HL-60 (cell line): Measurements from ENCODE around the gene OR4A16.

Source experiments
- DNase-seq, 2 experiments: peaks; one replicate each; pipeline ENCODE4 v3.0.0-alpha.2; 2010 to 2020; ENCODE audit warnings: low read depth in 1 of 2, low spot score in 1 of 2
- H3K27ac ChIP-seq: fragments of 250-450 bp; sonication (Bioruptor Pico); replicated peaks from 2 replicates; pipeline ENCODE4 v1.5.1; 2020; ENCODE audit warnings: mild to moderate bottlenecking, moderate library complexity
- H3K27me3 ChIP-seq: fragments of 250-450 bp; sonication (Bioruptor Pico); 2 replicates; pipeline ENCODE4 v1.5.1; 2021; ENCODE audit warnings: mild to moderate bottlenecking, moderate library complexity; ENCODE audit not compliant: insufficient read depth, poor library complexity, severe bottlenecking
- H3K4me3 ChIP-seq: replicated peaks from 2 replicates; pipeline ENCODE4 v1.5.1; 2011; ENCODE audit warnings: mild to moderate bottlenecking, control low read depth, low read length; ENCODE audit not compliant: insufficient read depth
- GABPA ChIP-seq: IDR thresholded peaks from 2 replicates; pipeline ENCODE4 v1.6.1; 2012; ENCODE audit warnings: low read depth
- POLR2AphosphoS5 ChIP-seq: IDR thresholded peaks from 2 replicates; pipeline ENCODE4 v1.6.1; 2012; ENCODE audit warnings: low read depth
- SPI1 ChIP-seq: IDR thresholded peaks from 2 replicates; pipeline ENCODE4 v1.6.1; 2012; ENCODE audit warnings: low read depth, mild to moderate bottlenecking, borderline replicate concordance
- long read RNA-seq: library from polyadenylated mRNA; unstranded; transcript quantifications from one replicate; pipeline ENCODE4 v2.0.0, GENCODE V29; 2020
- TF ChIP-seq, protein P1 (sequence below): IDR thresholded peaks from one replicate; pipeline ENCODE4 v1.5.1; 2011; ENCODE audit warnings: low read length, control low read depth, inconsistent platforms; ENCODE audit not compliant: insufficient read depth
- TF ChIP-seq, protein P2 (sequence below): IDR thresholded peaks from 2 replicates; pipeline ENCODE4 v1.6.1; 2012; ENCODE audit warnings: low read depth; ENCODE audit not compliant: insufficient replicate concordance

The OR4A16 gene, protein sequence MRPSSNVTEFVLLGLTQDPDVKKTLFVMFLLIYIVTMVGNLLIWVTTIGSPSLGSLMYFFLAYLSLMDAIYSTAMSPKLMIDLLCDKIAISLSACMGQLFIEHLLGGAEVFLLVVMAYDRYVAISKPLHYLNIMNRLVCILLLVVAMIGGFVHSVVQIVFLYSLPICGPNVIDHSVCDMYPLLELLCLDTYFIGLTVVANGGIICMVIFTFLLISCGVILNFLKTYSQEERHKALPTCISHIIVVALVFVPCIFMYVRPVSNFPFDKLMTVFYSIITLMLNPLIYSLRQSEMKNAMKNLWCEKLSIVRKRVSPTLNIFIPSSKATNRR
- long read RNA-seq = 0 reads

DNA sequence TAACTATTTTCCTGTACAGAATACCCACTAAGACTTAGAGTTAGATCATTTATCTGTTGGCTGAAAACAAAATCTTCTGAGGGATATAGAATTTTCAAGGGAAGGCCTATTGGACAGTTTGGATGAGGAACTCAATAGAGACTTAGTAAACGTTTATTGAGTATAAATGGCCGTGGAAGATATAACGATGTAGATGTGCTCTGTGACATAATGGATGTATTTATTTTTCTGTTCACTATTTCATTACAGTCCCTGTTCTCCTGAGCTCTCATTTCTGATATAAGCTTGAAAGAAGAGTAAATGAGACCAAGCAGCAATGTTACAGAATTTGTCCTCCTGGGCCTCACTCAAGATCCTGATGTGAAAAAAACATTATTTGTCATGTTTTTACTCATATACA lies at the start of gene OR4A16:
Gene OR4A16 (plus strand): TSS at position 301 of the 400 bp plus-strand sequence. CDS start 0 bp downstream, at position 301.
- H3K27ac ChIP-seq = no peak within 1 kb of the TSS
- no peak for TF ChIP-seq POLR2AphosphoS5
- no peak for TF ChIP-seq GABPA
- TF ChIP-seq, protein P1, sequence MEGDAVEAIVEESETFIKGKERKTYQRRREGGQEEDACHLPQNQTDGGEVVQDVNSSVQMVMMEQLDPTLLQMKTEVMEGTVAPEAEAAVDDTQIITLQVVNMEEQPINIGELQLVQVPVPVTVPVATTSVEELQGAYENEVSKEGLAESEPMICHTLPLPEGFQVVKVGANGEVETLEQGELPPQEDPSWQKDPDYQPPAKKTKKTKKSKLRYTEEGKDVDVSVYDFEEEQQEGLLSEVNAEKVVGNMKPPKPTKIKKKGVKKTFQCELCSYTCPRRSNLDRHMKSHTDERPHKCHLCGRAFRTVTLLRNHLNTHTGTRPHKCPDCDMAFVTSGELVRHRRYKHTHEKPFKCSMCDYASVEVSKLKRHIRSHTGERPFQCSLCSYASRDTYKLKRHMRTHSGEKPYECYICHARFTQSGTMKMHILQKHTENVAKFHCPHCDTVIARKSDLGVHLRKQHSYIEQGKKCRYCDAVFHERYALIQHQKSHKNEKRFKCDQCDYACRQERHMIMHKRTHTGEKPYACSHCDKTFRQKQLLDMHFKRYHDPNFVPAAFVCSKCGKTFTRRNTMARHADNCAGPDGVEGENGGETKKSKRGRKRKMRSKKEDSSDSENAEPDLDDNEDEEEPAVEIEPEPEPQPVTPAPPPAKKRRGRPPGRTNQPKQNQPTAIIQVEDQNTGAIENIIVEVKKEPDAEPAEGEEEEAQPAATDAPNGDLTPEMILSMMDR = no peak
- no peak for TF ChIP-seq SPI1
- TF ChIP-seq, protein P2, sequence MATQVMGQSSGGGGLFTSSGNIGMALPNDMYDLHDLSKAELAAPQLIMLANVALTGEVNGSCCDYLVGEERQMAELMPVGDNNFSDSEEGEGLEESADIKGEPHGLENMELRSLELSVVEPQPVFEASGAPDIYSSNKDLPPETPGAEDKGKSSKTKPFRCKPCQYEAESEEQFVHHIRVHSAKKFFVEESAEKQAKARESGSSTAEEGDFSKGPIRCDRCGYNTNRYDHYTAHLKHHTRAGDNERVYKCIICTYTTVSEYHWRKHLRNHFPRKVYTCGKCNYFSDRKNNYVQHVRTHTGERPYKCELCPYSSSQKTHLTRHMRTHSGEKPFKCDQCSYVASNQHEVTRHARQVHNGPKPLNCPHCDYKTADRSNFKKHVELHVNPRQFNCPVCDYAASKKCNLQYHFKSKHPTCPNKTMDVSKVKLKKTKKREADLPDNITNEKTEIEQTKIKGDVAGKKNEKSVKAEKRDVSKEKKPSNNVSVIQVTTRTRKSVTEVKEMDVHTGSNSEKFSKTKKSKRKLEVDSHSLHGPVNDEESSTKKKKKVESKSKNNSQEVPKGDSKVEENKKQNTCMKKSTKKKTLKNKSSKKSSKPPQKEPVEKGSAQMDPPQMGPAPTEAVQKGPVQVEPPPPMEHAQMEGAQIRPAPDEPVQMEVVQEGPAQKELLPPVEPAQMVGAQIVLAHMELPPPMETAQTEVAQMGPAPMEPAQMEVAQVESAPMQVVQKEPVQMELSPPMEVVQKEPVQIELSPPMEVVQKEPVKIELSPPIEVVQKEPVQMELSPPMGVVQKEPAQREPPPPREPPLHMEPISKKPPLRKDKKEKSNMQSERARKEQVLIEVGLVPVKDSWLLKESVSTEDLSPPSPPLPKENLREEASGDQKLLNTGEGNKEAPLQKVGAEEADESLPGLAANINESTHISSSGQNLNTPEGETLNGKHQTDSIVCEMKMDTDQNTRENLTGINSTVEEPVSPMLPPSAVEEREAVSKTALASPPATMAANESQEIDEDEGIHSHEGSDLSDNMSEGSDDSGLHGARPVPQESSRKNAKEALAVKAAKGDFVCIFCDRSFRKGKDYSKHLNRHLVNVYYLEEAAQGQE = no peak
- H3K27me3 ChIP-seq = no peaks in the 10 kb centered on the region
- no peak for DNase-seq
- H3K4me3 ChIP-seq = no peak within 1 kb of the TSS

DNA sequence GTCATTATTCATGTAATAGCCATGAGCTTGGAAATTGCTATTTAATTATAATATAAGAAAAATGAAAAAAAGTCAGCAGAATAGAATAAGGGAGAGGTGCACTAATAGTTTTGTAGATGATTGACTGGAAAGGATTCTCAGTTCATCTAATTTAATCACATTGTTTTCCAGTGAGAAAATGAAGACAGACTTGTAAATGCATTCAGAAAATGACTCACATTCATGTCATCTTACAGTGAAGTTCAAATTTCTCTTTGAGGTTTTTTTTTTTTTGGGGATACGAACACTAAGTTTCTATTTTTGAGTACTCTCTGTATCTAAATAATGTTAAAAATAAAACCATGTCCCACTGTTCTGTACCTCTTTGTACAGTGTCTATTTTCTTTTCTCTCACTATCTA lies 18.5 kb upstream of the OR4A16 start:
- no peak overlapping the region for H3K27ac ChIP-seq
- no peak for DNase-seq

DNA sequence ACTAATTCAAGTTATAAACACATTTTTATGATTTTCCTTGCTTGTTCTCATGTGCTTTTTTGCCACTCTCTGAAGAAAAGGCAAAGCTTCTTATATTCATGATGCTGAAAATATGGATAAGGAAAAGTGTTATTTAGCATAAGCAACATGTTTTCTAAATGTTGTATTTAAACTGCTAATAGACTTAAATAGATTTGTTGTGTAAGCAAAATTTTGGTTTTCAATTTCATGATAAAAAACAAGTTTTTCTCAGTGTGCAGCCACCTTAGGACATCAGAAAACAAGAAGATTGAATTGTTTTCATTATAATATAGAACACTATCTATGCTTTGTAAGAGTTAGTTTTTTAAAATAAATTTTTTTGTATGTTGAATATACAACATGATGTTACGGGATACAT lies 2.3 kb downstream of the OR4A16 start:
- Histone ChIP-seq H3K27me3 (no peaks in the 10 kb centered on the region), H3K4me3 (no peak overlapping the region), H3K27ac (no peak overlapping the region)
- DNase-seq = no peak
- TF ChIP-seq, protein P2 = no peak
- no peak for TF ChIP-seq SPI1

More for the DNA sequence above, 18.5 kb upstream of the OR4A16 start:
- Histone ChIP-seq H3K4me3 (no peak overlapping the region), H3K27me3 (no peaks in the 10 kb centered on the region)
- TF ChIP-seq GABPA (no peak), POLR2AphosphoS5 (no peak), SPI1 (no peak)
- TF ChIP-seq, protein P2 = no peak
- TF ChIP-seq, protein P1 = no peak
